Colonic mucosa (tissue), 4 donors: ENCODE measurements around the gene CLSTN1. TPM values are rescaled to one million over a fixed set of nuclear protein-coding genes. Genes with fewer than 3 reads are reported as not detected.

ENCODE experiments used
- DNase-seq: peaks from one replicate; pipeline ENCODE4 v3.0.0-alpha.2; 2020
- H3K27ac ChIP-seq: fragments of 200-600 bp; one replicate; pipeline ENCODE4 v1.8.0; 2021
- H3K27me3 ChIP-seq: fragments of 200-600 bp; one replicate; pipeline ENCODE4 v1.8.0; 2021
- H3K36me3 ChIP-seq: fragments of 200-600 bp; one replicate; pipeline ENCODE4 v1.8.0; 2021
- H3K4me1 ChIP-seq: fragments of 200-600 bp; one replicate; pipeline ENCODE4 v1.8.0; 2021; ENCODE audit warnings: mild to moderate bottlenecking
- H3K4me3 ChIP-seq: fragments of 200-600 bp; one replicate; pipeline ENCODE4 v1.8.0; 2021
- H3K9ac ChIP-seq, 2 donors: one replicate each; pipeline ENCODE4 v1.7.0; 2013; ENCODE audit warnings: control low read depth in 2 of 2, low read depth in 2 of 2, low read length in 2 of 2
- H3K9me3 ChIP-seq: fragments of 200-600 bp; one replicate; pipeline ENCODE4 v1.8.0; 2021
- intact Hi-C: fragments of 100-400 bp; cut with DNase I; formaldehyde crosslinking; loops from one replicate; pipeline ENCODE4 v1.14.1; 2022
- total RNA-seq, 2 donors: library from RNA; stranded (reverse); fragmentation: NEBNext Ultra II Directional in 1 of 2; extraction: Animal tissue kit (Norgen Biotek cat#: 25700) in 1 of 2; gene quantifications; one replicate each; pipeline ENCODE4 v1.2.1, GENCODE V29; 2021
- TF ChIP-seq, protein P1 (sequence below): fragments of 200-600 bp; IDR thresholded peaks from one replicate; pipeline ENCODE4 v1.8.0; 2022; ENCODE audit warnings: antibody characterized with exemption, mild to moderate bottlenecking
- donor health status: healthy.
- donor health status: DM: no; HTN: no; CAD: no.
- donor health status: DM: no; HTN: no; CAD: no.

The CLSTN1 gene
- total RNA-seq, 2 donors from 2014 or later, result 215 to 226 TPM

DNA sequence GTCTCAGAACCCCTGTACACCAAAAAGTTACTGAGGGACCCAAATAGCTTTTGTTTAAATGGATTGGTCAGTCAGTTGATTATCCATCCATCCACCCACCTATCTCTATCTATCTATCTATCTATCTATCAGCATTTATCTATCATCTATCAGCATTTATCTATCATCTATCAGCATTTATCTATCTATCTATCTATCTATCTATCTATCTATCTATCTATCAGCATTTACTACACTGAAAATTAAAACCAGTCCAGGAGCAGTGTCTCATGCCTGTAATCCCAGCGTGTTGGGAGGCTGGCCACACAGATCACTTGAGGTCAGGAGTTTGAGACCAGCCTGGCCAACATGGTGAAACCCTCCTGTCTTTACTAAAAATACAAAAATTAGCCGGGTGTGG, 47.1 kb downstream of the CLSTN1 start:
- no peaks in the 10 kb centered on the region for H3K27me3 ChIP-seq
- H3K27ac ChIP-seq, result no peak overlapping the region
- peaks cover 6% of the 10 kb centered on the region for H3K36me3 ChIP-seq
- H3K9me3 ChIP-seq, result no peaks in the 10 kb centered on the region
- no peak overlapping the region for H3K9ac ChIP-seq
- TF ChIP-seq, protein P1, sequence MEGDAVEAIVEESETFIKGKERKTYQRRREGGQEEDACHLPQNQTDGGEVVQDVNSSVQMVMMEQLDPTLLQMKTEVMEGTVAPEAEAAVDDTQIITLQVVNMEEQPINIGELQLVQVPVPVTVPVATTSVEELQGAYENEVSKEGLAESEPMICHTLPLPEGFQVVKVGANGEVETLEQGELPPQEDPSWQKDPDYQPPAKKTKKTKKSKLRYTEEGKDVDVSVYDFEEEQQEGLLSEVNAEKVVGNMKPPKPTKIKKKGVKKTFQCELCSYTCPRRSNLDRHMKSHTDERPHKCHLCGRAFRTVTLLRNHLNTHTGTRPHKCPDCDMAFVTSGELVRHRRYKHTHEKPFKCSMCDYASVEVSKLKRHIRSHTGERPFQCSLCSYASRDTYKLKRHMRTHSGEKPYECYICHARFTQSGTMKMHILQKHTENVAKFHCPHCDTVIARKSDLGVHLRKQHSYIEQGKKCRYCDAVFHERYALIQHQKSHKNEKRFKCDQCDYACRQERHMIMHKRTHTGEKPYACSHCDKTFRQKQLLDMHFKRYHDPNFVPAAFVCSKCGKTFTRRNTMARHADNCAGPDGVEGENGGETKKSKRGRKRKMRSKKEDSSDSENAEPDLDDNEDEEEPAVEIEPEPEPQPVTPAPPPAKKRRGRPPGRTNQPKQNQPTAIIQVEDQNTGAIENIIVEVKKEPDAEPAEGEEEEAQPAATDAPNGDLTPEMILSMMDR, result no peak
- no peak overlapping the region for H3K4me3 ChIP-seq
- no peaks in the 10 kb centered on the region for H3K4me1 ChIP-seq
- no peak for DNase-seq
- intact Hi-C loops, result no loop called here

GRCh38 chr1:9774712-9775679, 48.8 kb downstream of the CLSTN1 start:
- DNase-seq, result no peak
- no peak overlapping the region for H3K9ac ChIP-seq
- no peak overlapping the region for H3K27ac ChIP-seq

DNA sequence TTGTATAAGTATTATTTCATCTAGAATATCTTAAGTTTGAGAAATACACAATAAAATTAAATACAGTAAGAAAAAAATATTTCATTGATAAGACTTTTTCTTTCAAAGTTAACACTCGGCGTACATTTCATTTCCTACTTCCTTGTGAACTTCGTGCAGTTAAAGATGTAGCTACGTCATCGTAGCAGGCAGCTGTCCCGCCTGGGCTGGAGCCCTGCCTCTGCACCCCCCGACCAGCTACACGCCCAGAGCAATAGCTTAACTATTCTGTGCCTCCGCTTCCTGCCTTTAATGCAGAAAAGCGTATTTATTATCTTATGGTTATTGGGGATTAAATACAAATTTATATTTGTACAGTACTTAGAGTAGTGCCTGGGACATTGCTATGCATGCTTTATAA, 53.5 kb downstream of the CLSTN1 start:
- DNase-seq, result peak; percentile 74
- H3K4me3 ChIP-seq, result no peak overlapping the region
- peaks cover 6% of the 10 kb centered on the region for H3K36me3 ChIP-seq
- H3K4me1 ChIP-seq, result no peaks in the 10 kb centered on the region
- H3K27me3 ChIP-seq, result no peaks in the 10 kb centered on the region
- no peaks in the 10 kb centered on the region for H3K9me3 ChIP-seq
- H3K27ac ChIP-seq, result peak overlapping the region; percentile 65
- intact Hi-C loops, result no loop called here
- no peak overlapping the region for H3K9ac ChIP-seq
- TF ChIP-seq, protein P1, result no peak

More at GRCh38 chr1:9774712-9775679, 48.8 kb downstream of the CLSTN1 start:
- Histone ChIP-seq H3K9me3 (no peaks in the 10 kb centered on the region), H3K36me3 (peaks cover 6% of the 10 kb centered on the region), H3K4me1 (no peaks in the 10 kb centered on the region), H3K4me3 (no peak overlapping the region), H3K27me3 (no peaks in the 10 kb centered on the region)
- TF ChIP-seq, protein P1, result no peak
- intact Hi-C loops, result no loop called here

- DNase-seq, result no peak
- H3K9ac ChIP-seq, result no peak overlapping the region
- H3K27ac ChIP-seq, result no peak overlapping the region
- H3K27me3 ChIP-seq, result no peaks in the 10 kb centered on the region
- H3K4me3 ChIP-seq, result no peak overlapping the region
- TF ChIP-seq, protein P1, result no peak
- H3K4me1 ChIP-seq, result no peaks in the 10 kb centered on the region
- no peaks in the 10 kb centered on the region for H3K9me3 ChIP-seq
- H3K36me3 ChIP-seq, result peaks cover 6% of the 10 kb centered on the region
- intact Hi-C loops, result no loop called here
These were observed 54.8 kb downstream of the CLSTN1 start for GRCh38 chr1:9768983-9769382.

- peak; percentile 51 for DNase-seq
- Histone ChIP-seq H3K4me3 (no peak overlapping the region), H3K27me3 (no peaks in the 10 kb centered on the region), H3K27ac (no peak overlapping the region), H3K4me1 (no peaks in the 10 kb centered on the region), H3K9me3 (no peaks in the 10 kb centered on the region), H3K36me3 (peaks cover 6% of the 10 kb centered on the region), H3K9ac (no peak overlapping the region)
- TF ChIP-seq, protein P1, result no peak
- intact Hi-C loops, result no loop called here
These were observed 55.6 kb downstream of the CLSTN1 start for GRCh38 chr1:9767964-9768668.
